Measurements from ENCODE around the gene CYP2D6.
"Not testable (repeated sequence)": the region's sequence is repeated elsewhere in the genome, so short reads cannot be mapped to it uniquely, and the experiment has no call there.

Gene CYP2D6

DNA sequence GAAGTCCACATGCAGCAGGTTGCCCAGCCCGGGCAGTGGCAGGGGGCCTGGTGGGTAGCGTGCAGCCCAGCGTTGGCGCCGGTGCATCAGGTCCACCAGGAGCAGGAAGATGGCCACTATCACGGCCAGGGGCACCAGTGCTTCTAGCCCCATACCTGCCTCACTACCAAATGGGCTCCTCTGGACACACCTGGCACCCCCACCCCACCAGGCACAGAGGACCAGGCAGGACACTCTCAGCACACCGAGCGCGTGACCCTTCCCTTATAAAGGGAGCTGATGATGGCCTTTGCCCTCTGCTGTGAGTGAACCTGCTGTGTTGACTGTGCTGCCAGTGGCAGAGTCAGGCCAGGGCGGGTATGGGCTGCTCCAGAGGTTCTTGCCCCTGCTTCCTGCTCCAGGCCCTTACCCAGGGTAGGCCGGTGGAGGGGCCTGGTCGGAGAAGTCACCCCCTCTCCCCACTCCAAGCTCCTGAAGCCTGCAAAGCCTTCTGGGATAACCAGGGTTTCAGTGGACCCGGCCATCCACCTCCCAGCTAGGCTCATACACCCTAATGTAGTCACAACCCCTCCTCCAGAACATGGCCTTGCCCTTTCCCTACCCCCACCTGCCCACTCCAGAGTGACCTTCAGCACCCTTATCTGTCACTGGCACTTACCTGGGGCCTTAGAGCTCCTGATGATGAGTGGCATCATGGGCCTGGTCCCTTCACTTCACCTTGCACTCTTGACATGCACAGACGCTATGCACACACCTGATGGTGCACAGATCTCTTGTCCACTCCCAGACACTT, at the start of gene CYP2D6:
Gene CYP2D6 (minus strand): TSS at position 172 of the 793 bp plus-strand sequence. CDS start 19 bp downstream, at position 153.
- DNase-seq (ENCODE audit: low spot score), result not testable (repeated sequence)

DNA sequence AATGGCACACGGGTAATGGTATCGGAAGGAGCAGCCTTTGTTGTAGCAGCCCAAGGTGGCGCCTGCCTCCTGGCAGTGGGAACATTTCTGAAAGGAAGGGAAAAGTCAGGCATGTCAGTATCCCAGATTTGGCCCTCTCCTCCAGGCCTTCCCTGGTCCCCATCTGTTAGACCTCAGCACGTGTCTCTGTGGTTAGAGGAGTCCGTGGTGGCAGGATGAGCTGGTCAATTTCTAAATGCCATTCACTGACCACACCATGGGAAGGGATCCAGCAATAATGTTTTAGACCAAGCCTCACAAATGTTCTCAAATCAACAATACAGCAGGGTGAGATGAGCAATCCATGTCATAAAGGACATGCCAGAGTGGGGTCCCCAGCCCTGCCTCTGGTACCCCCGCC, 49.0 kb upstream of the CYP2D6 start:
- DNase-seq (ENCODE audit: low spot score), result no peak

DNA sequence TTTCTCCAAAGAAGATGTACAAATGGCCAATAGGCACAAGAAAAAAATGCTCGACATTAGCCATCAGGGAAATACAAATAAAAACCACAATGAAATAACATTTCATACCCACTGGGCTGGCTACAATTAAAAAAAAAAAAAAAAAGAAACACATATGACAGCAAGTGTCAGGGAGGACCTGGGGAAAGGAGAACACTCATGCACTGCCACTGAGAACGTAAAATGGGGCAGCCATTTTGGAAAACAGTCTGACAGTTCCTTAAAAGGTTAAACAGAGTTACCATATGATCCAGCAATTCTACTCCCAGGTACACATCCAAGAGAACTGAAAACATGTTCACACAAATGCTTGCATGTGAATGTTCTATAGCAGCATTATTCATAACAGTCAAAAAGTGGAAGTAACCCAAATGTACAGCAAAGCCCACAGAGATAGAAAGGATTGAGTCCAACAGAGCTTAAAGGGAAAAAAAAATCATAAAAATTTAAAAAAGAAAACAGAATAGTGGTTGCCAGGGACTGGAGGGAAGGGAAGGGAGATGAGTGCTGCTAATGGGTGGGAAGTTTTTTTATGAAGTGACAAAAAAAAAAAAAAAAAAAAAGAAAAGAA, 48.4 kb upstream of the CYP2D6 start:
- no peak for DNase-seq (ENCODE audit: low spot score)

DNA sequence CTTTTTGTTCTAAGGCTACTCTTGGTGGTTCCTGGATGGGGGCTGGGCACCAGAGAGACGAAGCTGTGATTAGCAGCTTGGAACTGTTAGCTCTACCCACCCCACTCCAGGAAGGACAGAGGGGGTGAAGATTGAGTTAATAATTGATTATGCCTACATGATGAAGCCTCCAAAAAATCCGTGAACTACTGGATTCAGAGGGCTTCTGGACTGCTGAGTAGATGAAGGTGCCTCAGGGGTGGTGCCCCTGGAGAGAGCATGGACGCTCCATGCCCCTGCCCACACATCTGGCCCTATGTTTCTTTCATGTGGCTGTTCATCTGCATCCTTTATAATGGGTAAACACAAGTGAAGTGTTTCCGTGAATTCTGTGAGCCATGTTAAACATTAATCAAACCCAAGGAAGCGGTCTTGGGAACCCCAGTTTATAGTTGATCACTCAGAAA, 47.3 kb upstream of the CYP2D6 start:
- DNase-seq (ENCODE audit: low spot score), result no peak

DNA sequence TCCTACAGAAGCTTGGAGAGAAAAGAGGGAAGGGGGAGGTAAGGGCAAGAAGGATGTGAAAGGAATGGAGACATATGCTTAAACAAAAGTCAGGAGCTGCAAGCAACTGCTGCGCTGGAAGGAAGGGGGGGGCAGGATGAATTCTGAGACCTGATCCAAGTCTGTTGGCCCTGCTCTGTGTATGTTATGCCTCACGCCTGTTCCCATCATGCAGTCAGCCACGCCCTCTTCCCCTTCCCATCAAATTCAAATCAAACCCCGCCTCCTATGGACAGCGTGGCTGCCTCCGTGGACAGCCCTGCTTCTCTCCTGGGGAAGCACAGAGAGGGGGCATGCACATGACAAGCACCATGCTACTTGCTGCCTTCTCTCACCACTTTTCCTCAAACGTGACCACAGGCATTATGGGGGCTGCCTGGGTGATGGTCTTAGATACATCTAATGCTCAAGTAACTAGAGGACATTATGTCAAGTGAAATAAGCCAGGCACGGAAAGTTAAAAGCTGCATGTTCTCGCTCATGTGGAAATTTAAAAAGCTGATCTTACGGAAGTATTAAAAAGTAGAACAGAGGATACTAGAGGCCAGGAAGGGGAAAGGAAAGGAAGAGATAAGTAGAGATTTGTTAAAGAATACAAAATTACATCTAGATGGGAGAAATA, 45.8 kb upstream of the CYP2D6 start:
- no peak for DNase-seq (ENCODE audit: low spot score)

DNA sequence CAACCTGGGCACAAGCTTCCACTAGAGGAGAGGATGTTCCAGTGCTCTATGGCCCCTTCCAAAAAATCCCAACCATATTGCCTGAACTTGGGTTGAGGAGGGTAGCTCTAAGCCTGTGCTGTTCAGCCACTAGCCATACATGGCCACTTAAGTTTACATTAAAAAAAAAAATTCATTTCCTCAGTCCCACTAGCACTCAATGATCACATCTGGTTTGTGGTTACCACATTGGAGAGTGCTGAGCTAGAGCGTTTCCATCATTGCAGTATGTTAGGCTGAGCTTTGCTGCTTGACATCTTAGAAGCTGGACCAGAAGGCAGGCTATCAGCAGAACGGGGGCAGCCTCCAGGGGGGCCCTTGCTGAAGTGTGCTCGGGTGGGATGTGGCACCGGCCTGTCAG, 43.5 kb upstream of the CYP2D6 start:
- peak; percentile 36 for DNase-seq (ENCODE audit: low spot score)

DNA sequence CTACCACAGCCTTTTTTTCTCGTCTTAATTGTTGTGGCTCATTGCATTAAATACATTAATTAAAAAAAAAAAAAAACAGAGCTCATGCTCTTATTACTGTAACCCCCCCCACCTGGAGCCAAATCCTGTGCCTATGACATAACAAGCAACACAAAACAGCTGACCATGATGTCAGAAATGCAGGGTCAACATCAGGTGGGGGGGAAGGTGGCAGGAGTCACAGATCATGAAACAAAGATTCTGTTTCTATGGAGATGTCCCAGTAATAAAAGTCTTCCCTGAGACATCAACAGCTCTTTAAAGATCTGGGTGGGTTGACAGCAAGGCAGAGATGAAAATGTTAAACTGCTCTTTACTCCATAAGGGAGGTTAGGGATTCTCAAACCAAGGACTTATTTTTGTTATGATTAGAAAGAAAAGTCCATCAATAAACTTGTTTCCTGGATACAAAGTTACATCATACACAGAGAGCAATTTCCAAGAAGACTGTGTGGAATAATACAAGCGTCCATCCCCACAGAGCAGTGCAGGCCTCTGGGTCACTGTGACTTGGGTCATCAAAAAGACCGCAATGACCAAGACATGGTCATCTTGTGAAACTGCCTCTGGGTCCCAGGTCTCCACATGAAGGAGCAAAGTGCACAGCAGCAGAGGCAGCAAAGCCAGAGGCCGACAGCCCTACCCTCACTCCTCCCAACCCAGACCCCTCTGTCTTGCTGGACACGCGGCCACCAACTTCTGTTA, 42.7 kb upstream of the CYP2D6 start:
- DNase-seq (ENCODE audit: low spot score), result no peak

DNA sequence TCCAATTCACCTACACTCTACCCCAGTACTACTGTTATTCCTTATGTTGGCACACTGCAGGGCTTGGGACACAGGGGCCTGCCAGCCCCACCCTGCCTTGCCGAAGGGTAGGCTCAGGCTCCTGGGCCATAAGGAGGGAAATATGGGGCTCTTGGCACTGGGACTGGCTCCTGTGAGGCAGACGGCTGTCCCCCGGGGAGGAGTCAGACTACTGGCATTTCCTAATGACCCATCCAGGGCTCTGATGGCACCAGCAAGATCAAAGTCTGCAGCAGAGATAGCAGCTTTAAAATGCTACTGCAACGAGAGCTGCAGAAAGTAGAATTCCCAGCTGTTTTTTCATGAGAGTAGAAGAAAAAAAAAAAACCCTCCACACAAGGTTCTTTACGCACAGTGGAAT, 42.2 kb upstream of the CYP2D6 start:
- no peak for DNase-seq (ENCODE audit: low spot score)

DNA sequence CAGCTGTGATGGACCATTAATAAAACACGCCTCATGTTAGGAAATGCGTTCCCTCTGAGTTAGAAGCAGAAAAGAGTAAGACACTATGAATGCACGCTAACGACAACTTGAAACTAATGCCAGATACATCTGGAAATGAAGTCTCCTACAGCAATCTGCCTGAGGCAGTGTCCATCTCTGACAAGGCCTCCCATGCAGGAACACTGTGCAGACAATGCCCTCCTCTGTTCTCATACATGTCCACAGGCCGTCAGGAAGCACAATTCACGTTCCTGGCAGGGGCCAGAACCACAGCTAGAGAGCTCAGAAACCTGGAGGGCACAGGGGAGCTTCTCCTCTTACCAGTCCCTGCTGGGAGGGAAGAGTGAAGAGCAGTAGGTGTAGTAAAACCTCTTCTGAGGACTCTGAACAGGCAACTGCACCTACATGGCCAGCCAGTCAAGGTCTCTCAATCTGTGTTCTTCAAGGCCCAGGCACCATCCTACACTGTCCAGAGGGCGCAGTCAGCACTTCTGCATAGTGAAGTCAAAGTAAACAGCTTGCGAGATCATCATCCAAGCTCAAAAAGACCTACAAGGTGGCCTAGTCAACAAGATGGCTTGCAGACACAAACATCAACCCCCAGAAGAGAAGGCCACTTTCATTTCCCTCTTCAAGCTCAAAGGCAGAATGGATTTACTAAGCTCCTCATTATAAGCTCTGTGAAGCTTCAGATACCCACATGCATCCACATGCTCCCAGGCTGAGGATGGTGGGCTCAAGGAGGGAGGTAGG, 41.5 kb upstream of the CYP2D6 start:
- DNase-seq (ENCODE audit: low spot score), result no peak

DNA sequence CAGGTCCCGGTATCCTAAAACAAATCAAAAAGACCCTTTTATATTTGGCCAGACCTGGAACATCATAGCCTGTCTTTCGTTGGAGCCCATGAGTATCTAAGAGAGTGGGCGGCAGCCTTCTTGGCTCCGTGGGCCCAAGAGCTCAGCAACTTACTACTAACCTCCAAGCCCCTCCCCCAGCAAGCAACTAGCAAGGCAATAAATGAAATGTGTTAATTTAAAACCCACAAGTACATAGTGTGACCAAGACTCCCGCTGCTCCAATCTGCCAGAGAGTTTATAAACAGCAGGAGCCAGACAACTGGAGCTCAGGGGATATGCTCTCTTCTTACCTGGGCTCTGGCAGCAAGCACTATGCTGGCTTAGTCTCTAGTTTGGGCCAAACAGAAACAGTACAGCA, 40.8 kb upstream of the CYP2D6 start:
- DNase-seq (ENCODE audit: low spot score), result no peak

DNA sequence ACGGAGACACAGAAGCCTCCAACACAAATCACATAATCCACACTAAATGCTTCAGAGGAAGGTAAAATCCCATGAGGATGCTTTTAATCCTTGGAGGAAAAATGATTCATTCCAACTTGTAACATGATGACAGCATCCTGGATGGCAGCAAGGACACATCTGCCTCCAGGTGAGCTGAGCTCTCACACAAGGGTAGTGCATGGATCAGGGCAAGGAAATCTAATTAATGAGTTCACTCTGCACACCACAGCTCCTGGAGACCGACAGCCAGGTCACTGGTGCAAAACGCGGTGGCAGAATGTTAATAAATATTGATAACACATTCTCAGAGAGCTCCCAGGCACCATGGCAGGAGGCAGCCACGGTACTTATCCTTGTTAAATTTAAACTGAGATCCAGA, 40.3 kb upstream of the CYP2D6 start:
- DNase-seq (ENCODE audit: low spot score), result no peak

DNA sequence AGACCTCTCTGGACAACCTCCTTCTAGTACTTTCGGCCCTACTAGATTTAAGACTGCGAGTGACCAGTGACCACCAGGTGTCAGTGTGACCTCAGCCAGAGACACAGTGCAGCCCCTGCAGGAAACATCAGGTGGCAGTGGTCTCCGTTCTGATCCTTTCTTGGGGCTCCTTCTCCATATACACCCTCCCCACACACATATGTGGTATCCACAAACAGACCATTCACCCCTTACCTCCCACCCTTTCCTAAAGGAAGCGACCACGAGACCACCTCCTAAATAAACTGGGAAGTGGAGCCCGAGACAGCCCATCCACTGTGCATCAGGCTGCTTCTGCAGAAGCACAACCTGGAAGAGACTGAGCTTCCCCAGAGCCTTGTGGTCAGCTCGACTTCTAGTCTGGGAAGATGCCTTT, 38.5 kb upstream of the CYP2D6 start:
- peak; percentile 78 for DNase-seq (ENCODE audit: low spot score)

DNA sequence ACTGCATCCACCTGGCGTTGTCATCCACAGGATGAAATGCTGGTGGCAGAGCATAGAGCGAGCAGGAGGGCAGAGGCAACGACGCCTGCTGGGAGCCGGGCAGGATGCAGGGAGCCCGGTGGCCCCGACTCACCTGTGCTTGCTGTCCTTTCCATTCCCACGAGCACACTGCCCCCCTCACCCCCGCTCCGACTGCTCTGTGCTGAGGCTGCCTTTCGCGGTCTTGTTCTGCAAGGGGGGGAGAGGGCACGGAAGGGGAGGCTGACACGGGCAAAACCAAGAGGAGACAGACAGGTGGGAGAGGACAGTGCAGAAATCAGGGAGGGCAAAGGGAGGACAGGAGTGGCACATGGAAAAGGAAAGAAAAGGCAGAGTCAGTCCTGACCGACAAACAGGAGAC, 37.9 kb upstream of the CYP2D6 start:
- no peak for DNase-seq (ENCODE audit: low spot score)

DNA sequence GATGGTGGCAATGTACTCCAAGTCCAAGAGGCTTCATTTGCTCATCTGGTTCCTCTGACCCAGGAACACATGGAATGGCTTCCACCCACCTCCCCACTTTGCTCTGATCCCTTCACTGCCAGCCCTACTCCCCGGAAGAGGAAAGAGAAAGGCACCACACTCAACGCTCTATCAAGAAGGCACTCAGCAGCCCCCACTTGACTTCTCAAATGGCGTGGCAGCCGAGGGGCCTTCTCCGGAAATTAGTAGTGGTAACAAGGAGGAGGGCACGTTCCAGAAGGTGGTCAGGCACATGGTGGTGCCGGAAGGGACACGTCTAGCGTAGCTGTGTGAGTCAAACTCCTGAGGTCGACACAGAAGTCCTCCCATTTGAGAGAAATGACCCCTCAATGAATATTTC, 36.5 kb upstream of the CYP2D6 start:
- DNase-seq (ENCODE audit: low spot score), result no peak

DNA sequence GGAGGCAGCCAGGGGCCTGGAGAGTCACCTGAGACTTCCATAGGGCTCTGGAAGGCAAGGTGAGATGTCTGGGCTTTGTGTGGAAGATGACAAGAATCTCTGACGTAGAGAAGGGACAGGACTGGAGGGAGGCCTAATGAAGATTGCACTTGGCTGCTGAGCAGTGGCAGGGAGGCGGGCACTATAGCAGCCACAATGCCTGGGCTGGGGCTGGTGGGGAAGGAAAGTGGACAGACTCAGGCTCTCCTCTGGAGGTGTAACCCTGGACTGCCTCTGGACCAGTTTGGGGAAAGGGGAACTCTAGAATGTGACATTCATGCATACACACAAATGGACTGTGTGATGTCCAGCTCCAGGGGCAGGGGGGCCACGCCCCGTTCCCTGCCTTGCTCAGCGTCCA, 34.3 kb upstream of the CYP2D6 start:
- DNase-seq (ENCODE audit: low spot score), result no peak

DNA sequence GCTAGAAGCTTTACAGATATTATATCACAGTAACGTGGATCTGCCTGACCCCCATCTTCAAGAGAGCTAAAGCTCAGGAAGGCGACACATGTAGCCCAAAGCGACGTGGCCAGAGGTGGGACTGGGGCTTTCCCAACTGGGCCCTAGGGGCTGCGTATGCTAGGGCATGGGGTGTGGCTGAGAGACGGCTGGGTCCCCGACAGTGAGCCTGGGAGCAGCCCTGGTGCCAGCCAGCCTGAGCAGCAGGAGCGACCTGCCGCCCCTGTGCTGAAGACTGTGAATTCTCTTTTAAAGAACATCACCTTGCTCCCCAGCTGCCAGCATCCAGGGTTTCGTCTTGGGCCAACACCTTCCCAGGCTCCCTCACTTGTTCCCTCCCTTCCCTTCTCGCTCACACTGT, 32.9 kb upstream of the CYP2D6 start:
- no peak for DNase-seq (ENCODE audit: low spot score)

DNA sequence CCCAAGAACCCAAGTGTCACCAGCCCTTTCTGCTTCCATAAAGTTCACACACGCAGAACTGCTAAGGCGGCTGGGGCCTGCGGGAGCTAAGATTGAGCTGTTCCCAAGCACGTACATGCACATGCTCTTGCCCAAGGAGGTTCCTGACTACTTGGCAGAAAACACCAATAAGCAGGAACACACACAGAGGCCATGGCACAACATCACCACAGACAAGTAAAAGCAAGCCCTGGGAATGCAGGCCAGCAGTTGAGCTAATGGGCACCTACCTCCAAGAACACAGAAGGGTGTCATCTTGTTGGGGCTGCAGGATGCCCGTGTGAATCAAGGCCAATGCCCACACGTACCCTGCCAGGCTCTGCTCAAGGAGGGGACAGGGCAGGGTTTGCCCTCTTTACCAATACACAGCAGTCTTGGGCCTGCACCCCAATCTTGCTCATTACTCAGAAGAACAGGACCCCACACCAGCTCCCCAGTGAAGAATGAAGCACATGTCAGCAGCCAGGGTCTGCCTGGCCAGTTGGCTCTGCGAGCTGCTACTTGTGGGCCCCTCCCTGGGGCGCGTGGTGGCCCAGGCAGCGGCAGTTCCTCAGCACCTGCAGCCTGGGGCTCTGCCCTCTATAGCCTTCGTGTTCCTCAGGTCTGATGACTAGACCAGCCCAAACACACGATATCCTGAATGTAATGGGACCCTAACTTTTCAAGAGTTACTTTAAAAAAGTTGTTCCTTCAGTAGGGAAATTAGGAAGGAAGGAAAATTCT, 32.3 kb upstream of the CYP2D6 start:
- DNase-seq (ENCODE audit: low spot score), result no peak

DNA sequence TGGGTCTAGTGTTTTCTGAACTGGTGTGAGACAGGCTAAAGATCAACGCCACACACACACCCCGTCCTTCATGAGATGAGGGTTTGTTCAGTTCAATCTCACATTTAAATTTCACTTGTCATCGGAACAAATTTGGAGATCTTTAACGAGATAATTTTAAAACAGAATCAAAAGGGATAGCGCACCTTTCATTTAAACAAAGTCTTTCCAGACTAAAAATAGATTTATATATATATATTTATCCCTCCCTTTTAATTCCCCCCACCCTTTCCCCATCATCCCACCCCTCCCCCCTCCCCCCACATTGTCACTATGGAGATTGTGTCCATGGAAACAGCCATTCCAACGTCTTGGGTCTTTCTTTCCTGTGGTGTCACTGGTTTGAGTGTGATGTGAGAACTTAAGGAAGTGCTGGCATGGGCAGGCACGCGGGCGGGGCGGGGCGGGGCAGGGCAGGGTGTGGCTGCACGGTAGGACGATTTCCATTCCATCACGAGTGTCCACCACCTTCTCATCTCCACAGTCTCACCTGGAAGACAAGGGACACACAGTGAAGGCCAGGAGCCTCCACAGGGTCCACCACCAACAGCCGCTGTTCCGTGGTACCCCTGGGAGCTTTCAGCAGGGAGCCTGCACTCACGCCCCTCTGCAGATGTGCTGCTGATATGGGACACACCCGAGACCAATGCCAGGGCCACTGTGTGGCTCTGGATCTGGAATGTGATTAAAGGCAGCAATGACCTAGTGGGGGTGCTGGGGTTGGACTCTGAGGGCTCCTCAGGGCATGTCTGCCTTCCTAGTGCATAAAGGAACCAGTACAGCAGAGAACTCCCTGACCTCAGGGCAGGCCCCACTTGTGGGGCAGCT, 30.5 kb upstream of the CYP2D6 start:
- no peak for DNase-seq (ENCODE audit: low spot score)

DNA sequence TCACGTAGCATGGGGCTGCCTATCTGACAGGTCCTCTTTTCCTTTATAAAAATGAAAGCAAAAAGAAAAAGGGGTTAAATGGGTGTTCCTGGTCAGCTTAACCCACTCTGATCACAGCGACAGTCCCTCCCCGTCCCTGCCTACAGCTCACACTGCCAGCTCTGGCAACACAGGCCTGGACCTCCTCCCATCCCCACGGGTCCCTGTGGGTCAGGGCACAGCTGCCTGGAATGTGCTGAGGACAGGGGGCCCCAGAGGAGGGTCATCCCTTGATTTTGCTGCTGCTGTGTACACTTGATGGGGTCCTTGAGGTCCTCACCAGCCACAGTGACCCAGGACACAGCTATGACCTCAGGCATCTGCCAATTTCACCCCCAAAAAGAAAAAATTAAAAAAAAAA, 29.6 kb upstream of the CYP2D6 start:
- DNase-seq (ENCODE audit: low spot score), result no peak
